A673 (cell line): Measurements from ENCODE around the gene ASAP2. TPM values are rescaled to one million over a fixed set of nuclear protein-coding genes. Genes with fewer than 3 reads are reported as not detected.

Source experiments
- BruUV-seq: library from RNA; stranded (reverse); fragments of 400-500 nt; replicated peaks from 2 replicates; lab custom pipeline; 2021; lab: Mats Ljungman, UMichigan
- CTCF ChIA-PET: fragments of 300-600 bp; sonication (Branson Sonifier 250); formaldehyde crosslinking; loops from one replicate; lab custom pipeline; 2022; ENCODE audit warnings: antibody characterized with exemption; lab: Charles Lee
- POLR2A ChIA-PET: fragments of 300-600 bp; sonication (Branson Sonifier 250); formaldehyde crosslinking; loops from one replicate; lab custom pipeline; 2022; ENCODE audit warnings: antibody characterized with exemption; ENCODE audit not compliant: low non-redundant PET; lab: Charles Lee
- DNase-seq: peaks from one replicate; pipeline ENCODE4 v3.0.0-alpha.2; 2015; ENCODE audit warnings: low spot score
- H3K27ac ChIP-seq: fragments of 200-600 bp; sonication (generic); 2 replicates; pipeline ENCODE4 v1.5.1; 2016; ENCODE audit warnings: mixed run types, low read depth, mild to moderate bottlenecking, mixed read lengths, antibody characterized with exemption, low read length; ENCODE audit not compliant: poor library complexity, severe bottlenecking
- H3K27me3 ChIP-seq: fragments of 200-600 bp; sonication (generic); replicated peaks from 2 replicates; pipeline ENCODE4 v1.6.1; 2017; ENCODE audit warnings: mixed run types, low read depth, mild to moderate bottlenecking, mixed read lengths, antibody characterized with exemption, low read length; ENCODE audit not compliant: insufficient read depth, poor library complexity
- H3K36me3 ChIP-seq: fragments of 200-600 bp; sonication (generic); 2 replicates; pipeline ENCODE4 v1.6.1; 2016; ENCODE audit warnings: mixed run types, mild to moderate bottlenecking, mixed read lengths, antibody characterized with exemption, low read length; ENCODE audit not compliant: insufficient read depth, poor library complexity, severe bottlenecking
- H3K4me1 ChIP-seq: fragments of 200-600 bp; sonication (generic); 2 replicates; pipeline ENCODE4 v1.6.1; 2017; ENCODE audit warnings: mixed run types, mild to moderate bottlenecking, mixed read lengths, antibody characterized with exemption, low read length; ENCODE audit not compliant: insufficient read depth, poor library complexity, severe bottlenecking
- H3K4me3 ChIP-seq: fragments of 200-600 bp; sonication (generic); 2 replicates; pipeline ENCODE4 v1.5.1; 2016; ENCODE audit warnings: low read depth, mixed run types, mild to moderate bottlenecking, mixed read lengths, low read length; ENCODE audit not compliant: poor library complexity, severe bottlenecking
- H3K9me3 ChIP-seq: fragments of 200-600 bp; sonication (generic); 2 replicates; pipeline ENCODE4 v1.6.1; 2016; ENCODE audit warnings: mixed run types, low read depth, mild to moderate bottlenecking, mixed read lengths, antibody characterized with exemption, low read length; ENCODE audit not compliant: poor library complexity, severe bottlenecking
- CTCF ChIP-seq: fragments of 300-800, 200-600 bp; sonication (generic); conservative IDR thresholded peaks from 2 replicates; pipeline ENCODE4 v1.5.1; 2017; ENCODE audit warnings: low read depth, mild to moderate bottlenecking, antibody characterized with exemption, low read length, moderate library complexity, mixed read lengths
- EZH2 ChIP-seq: fragments of 200-600 bp; sonication (generic); IDR thresholded peaks from 2 replicates; pipeline ENCODE4 v1.6.1; 2017; ENCODE audit warnings: borderline replicate concordance, low read depth, mild to moderate bottlenecking, mixed read lengths, antibody characterized with exemption, low read length; ENCODE audit not compliant: poor library complexity, severe bottlenecking
- intact Hi-C: fragments of 100-400 bp; cut with micrococcal nuclease; formaldehyde crosslinking; loops from one replicate; pipeline ENCODE4 v1.10.0; 2022; ENCODE audit not compliant: unreplicated experiment
- total RNA-seq: library from RNA; stranded (reverse); gene quantifications from 2 replicates; pipeline ENCODE4 v1.2.3, GENCODE V29; 2021

Gene ASAP2
- total RNA-seq, 1 experiment from 2014 or later: 46.8 TPM

GRCh38 chr2:9380702-9381628 is 174.4 kb downstream of the ASAP2 start:
- H3K36me3 ChIP-seq: peaks cover 26% of the 10 kb centered on the region
- intact Hi-C loops: no loop called here
- TF ChIP-seq EZH2 (no peak), CTCF (no peak)
- H3K27me3 ChIP-seq: no peaks in the 10 kb centered on the region
- CTCF ChIA-PET: interaction anchor here (1.2 kb wide), 1 partner anchor 9 kb away, joined by 3 read pairs; no protein-coding TSS in a partner anchor
- H3K9me3 ChIP-seq: no peaks in the 10 kb centered on the region
- peak overlapping the region; percentile 82 for H3K27ac ChIP-seq
- POLR2A ChIA-PET: no interaction called here
- peaks cover 44% of the 10 kb centered on the region for H3K4me1 ChIP-seq
- no peak overlapping the region for H3K4me3 ChIP-seq
- DNase-seq: peak; percentile 94
- BruUV-seq: no TSS peak

GRCh38 chr2:9382604-9383235 is 176.1 kb downstream of the ASAP2 start:
- Histone ChIP-seq H3K9me3 (no peaks in the 10 kb centered on the region), H3K27me3 (no peaks in the 10 kb centered on the region), H3K4me1 (peaks cover 37% of the 10 kb centered on the region), H3K4me3 (no peak overlapping the region), H3K27ac (no peak overlapping the region), H3K36me3 (peaks cover 27% of the 10 kb centered on the region)
- ChIA-PET CTCF (no interaction called here), POLR2A (no interaction called here)
- no peak for TF ChIP-seq CTCF
- no TSS peak for BruUV-seq
- intact Hi-C loops: no loop called here
- DNase-seq: no peak

GRCh38 chr2:9384521-9384920 is 177.9 kb downstream of the ASAP2 start:
- CTCF ChIA-PET: no interaction called here
- no peak for DNase-seq
- no peak for TF ChIP-seq EZH2
- TF ChIP-seq CTCF: no peak
- Histone ChIP-seq H3K9me3 (no peaks in the 10 kb centered on the region), H3K36me3 (peaks cover 25% of the 10 kb centered on the region), H3K27ac (no peak overlapping the region), H3K4me1 (peaks cover 19% of the 10 kb centered on the region), H3K27me3 (no peaks in the 10 kb centered on the region), H3K4me3 (no peak overlapping the region)
- POLR2A ChIA-PET: no interaction called here
- no TSS peak for BruUV-seq
- intact Hi-C loops: no loop called here
